Transverse colon (tissue), 4 donors: ENCODE measurements around the gene GALNT6. TPM values are rescaled to one million over a fixed set of nuclear protein-coding genes. Genes with fewer than 3 reads are reported as not detected.

Experiments used
- DNase-seq: peaks from one replicate; pipeline ENCODE4 v3.0.0-alpha.2; 2019
- H3K27ac ChIP-seq, 4 donors: fragments of 200-600 bp; sonication (generic); 2 replicates each; pipeline ENCODE4 v1.5.1; 2016 to 2018; ENCODE audit warnings: inconsistent platforms in 4 of 4
- H3K27me3 ChIP-seq: fragments of 200-600 bp; sonication (generic); 2 replicates; pipeline ENCODE4 v1.5.1; 2017; ENCODE audit warnings: inconsistent platforms
- H3K36me3 ChIP-seq, 4 donors: fragments of 200-600 bp; sonication (generic); 2 replicates each; pipeline ENCODE4 v1.5.1; 2017 to 2019; ENCODE audit warnings: inconsistent platforms in 4 of 4
- H3K4me1 ChIP-seq, 4 donors: fragments of 200-600 bp; sonication (generic); 2 replicates each; pipeline ENCODE4 v1.5.1; 2017 to 2020; ENCODE audit warnings: inconsistent platforms in 4 of 4
- H3K4me3 ChIP-seq, 4 donors: fragments of 200-600 bp; sonication (generic); 1 replicate in 1 of 4; 2 replicates in 3 of 4; pipeline versions ENCODE4 v1.5.1 to v1.6.1; 2017 to 2019; ENCODE audit warnings: inconsistent platforms in 4 of 4
- H3K9me3 ChIP-seq, 2 donors: fragments of 200-600 bp; sonication (generic); 2 replicates each; pipeline ENCODE4 v1.5.1; 2017 to 2019; ENCODE audit warnings: inconsistent platforms in 2 of 2
- EP300 ChIP-seq: sonication (generic); formaldehyde crosslinking; IDR thresholded peaks from one replicate; pipeline ENCODE4 v1.6.1; 2017; ENCODE audit warnings: antibody characterized with exemption, low read depth
- POLR2A ChIP-seq: fragments of 450-650 bp; IDR thresholded peaks from one replicate; pipeline ENCODE4 v1.6.1; 2016; ENCODE audit warnings: antibody characterized with exemption, mild to moderate bottlenecking, moderate library complexity
- POLR2AphosphoS5 ChIP-seq, 3 donors: sonication (generic); formaldehyde crosslinking; IDR thresholded peaks; one replicate each; pipeline ENCODE4 v1.6.1; 2016; ENCODE audit warnings: antibody characterized with exemption in 3 of 3
- WGBS, 2 donors: methylation state at CpG; one replicate each; pipeline ENCODE4 v1.1.5; 2018; ENCODE audit warnings: low coverage in 1 of 2; 5-methylcytosine and 5-hydroxymethylcytosine counted together
- in situ Hi-C, 4 donors: fragments of 200-750 bp; cut with MboI; loops; one replicate each; pipeline versions ENCODE4 v1.15.0 to v1.15.1; 2017; ENCODE audit warnings: low sequenced_read_pairs in 3 of 4, low pct_ligation_motif_present in 1 of 4, low pct_unique_long_range_greater_than_20kb in 1 of 4
- intact Hi-C: fragments of 100-400 bp; cut with DNase I; formaldehyde crosslinking; loops from one replicate; pipeline ENCODE4 v1.15.1; 2023; ENCODE audit warnings: low total_unique reads
- total RNA-seq, 4 donors: library from RNA; depleted of rRNA; stranded (reverse); fragments of >200 nt; gene quantifications; one replicate each; pipeline ENCODE4 v1.1.0, GENCODE V29; 2016
- TF ChIP-seq, protein P1 (sequence below), 5 experiments: fragments of 200-600 bp in 3 of 5; fragments of 450-650 bp in 2 of 5; sonication (generic) in 3 of 5; IDR thresholded peaks; 1 replicate in 2 of 5; 2 replicates in 3 of 5; pipeline ENCODE4 v1.5.1; 2016 to 2017; ENCODE audit warnings: antibody characterized with exemption in 5 of 5, inconsistent platforms in 3 of 5, mild to moderate bottlenecking in 2 of 5, moderate library complexity in 1 of 5

Gene GALNT6
- total RNA-seq, 4 donors from 2014 or later = 17.5 to 52.7 (median 26.8) TPM

DNA sequence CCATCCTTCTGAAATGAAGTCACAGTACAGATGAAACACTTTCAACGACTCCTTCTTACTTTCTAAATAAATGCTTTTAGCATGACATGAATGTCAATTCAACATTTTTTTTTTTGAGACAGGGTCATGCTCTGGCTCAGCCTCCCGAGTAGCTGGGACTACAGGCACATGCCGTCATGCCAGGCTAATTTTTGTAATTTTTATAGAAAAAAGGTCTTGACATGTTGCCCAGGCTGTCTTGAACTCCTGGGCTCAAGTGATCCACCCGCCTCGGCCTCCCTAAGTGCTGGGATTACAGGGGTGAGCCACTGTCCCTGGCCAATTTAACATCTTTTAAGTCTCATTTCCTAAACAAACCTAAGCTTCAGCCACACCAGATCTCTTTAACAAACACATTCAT lies 16.4 kb downstream of the GALNT6 start:
- DNase-seq = no peak
- Histone ChIP-seq H3K4me3 (no peak overlapping the region), H3K36me3 (no peaks in the 10 kb centered on the region), H3K4me1 (peaks cover 0 to 8% (median 0%) of the 10 kb centered on the region in 4 donors), H3K9me3 (no peaks in the 10 kb centered on the region), H3K27me3 (no peaks in the 10 kb centered on the region), H3K27ac (no peak overlapping the region)
- WGBS, 2 donors = 64 to 85% methylated on average over 2 to 5 of the region's 5 CpGs
- in situ Hi-C loops (no loop called here), intact Hi-C loops (no loop called here)
- no peak for TF ChIP-seq EP300
- TF ChIP-seq POLR2AphosphoS5 (IDR thresholded peaks at IDR 0.05) = no peak
- TF ChIP-seq, protein P1, sequence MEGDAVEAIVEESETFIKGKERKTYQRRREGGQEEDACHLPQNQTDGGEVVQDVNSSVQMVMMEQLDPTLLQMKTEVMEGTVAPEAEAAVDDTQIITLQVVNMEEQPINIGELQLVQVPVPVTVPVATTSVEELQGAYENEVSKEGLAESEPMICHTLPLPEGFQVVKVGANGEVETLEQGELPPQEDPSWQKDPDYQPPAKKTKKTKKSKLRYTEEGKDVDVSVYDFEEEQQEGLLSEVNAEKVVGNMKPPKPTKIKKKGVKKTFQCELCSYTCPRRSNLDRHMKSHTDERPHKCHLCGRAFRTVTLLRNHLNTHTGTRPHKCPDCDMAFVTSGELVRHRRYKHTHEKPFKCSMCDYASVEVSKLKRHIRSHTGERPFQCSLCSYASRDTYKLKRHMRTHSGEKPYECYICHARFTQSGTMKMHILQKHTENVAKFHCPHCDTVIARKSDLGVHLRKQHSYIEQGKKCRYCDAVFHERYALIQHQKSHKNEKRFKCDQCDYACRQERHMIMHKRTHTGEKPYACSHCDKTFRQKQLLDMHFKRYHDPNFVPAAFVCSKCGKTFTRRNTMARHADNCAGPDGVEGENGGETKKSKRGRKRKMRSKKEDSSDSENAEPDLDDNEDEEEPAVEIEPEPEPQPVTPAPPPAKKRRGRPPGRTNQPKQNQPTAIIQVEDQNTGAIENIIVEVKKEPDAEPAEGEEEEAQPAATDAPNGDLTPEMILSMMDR (IDR thresholded peaks at IDR 0.05) = no peak
- TF ChIP-seq POLR2A = no peak

GRCh38 chr12:51374361-51374760 lies 16.8 kb downstream of the GALNT6 start:
- intact Hi-C loops = no loop called here
- 78% methylated on average over 2 of the region's 2 CpGs; no CpG with 5 or more reads in 1 of the 2 donors for WGBS, 2 donors
- in situ Hi-C loops = no loop called here
- Histone ChIP-seq H3K27me3 (no peaks in the 10 kb centered on the region), H3K4me3 (no peak overlapping the region), H3K27ac (no peak overlapping the region), H3K36me3 (no peaks in the 10 kb centered on the region), H3K9me3 (no peaks in the 10 kb centered on the region), H3K4me1 (peaks cover 0 to 8% (median 0%) of the 10 kb centered on the region in 4 donors)
- no peak for TF ChIP-seq POLR2A
- TF ChIP-seq POLR2AphosphoS5 (IDR thresholded peaks at IDR 0.05) = no peak
- TF ChIP-seq, protein P1 (IDR thresholded peaks at IDR 0.05) = no peak
- TF ChIP-seq EP300 = no peak
- no peak for DNase-seq

- 58 to 77% methylated on average over 2 to 3 of the region's 3 CpGs for WGBS, 2 donors
- no peaks in the 10 kb centered on the region for H3K9me3 ChIP-seq
- H3K4me1 ChIP-seq = peaks cover 0 to 16% (median 8%) of the 10 kb centered on the region in 4 donors
- H3K4me3 ChIP-seq = no peak overlapping the region
- H3K36me3 ChIP-seq = no peaks in the 10 kb centered on the region
- no peak for TF ChIP-seq EP300
- TF ChIP-seq POLR2A = no peak
- no peak for TF ChIP-seq POLR2AphosphoS5 (IDR thresholded peaks at IDR 0.05)
- TF ChIP-seq, protein P1 (IDR thresholded peaks at IDR 0.05) = no peak
- no peaks in the 10 kb centered on the region for H3K27me3 ChIP-seq
- no peak for DNase-seq
- intact Hi-C loops (no loop called here), in situ Hi-C loops (no loop called here)
- H3K27ac ChIP-seq = no peak overlapping the region
Measured at GRCh38 chr12:51373187-51373586, 18.0 kb downstream of the GALNT6 start.

- no peaks in the 10 kb centered on the region for H3K36me3 ChIP-seq
- no peaks in the 10 kb centered on the region for H3K9me3 ChIP-seq
- peak overlapping the region in 1 of 4 donors; percentile 47 for H3K27ac ChIP-seq
- H3K4me3 ChIP-seq = no peak overlapping the region
- peaks cover 0 to 16% (median 8%) of the 10 kb centered on the region in 4 donors for H3K4me1 ChIP-seq
- in situ Hi-C loops (no loop called here), intact Hi-C loops (no loop called here)
- 76% methylated on average over 2 of the region's 2 CpGs; no CpG with 5 or more reads in 1 of the 2 donors for WGBS, 2 donors
- TF ChIP-seq, protein P1 (IDR thresholded peaks at IDR 0.05) = no peak
- no peak for TF ChIP-seq EP300
- no peak for TF ChIP-seq POLR2A
- TF ChIP-seq POLR2AphosphoS5 (IDR thresholded peaks at IDR 0.05) = no peak
- no peaks in the 10 kb centered on the region for H3K27me3 ChIP-seq
- DNase-seq = no peak
Measured at GRCh38 chr12:51372021-51372420, 19.2 kb downstream of the GALNT6 start.
